Peyer's patch (tissue), 4 donors: ENCODE data around the gene CREG1. TPM values are rescaled to one million over a fixed set of nuclear protein-coding genes. Genes with fewer than 3 reads are reported as not detected.

Experiments used
- DNase-seq, 3 donors: peaks; one replicate each; pipeline ENCODE4 v3.0.0-alpha.2; 2017 to 2019
- H3K27ac ChIP-seq, 4 donors: fragments of 200-600 bp; sonication (generic); one replicate each; pipeline ENCODE4 v1.5.1; 2016 to 2019
- H3K27me3 ChIP-seq, 2 donors: fragments of 200-600 bp; sonication (generic); one replicate each; pipeline ENCODE4 v1.5.1; 2019
- H3K36me3 ChIP-seq, 3 donors: fragments of 200-600 bp; sonication (generic); one replicate each; pipeline ENCODE4 v1.5.1; 2016 to 2019
- H3K4me1 ChIP-seq, 4 donors: fragments of 200-600 bp; sonication (generic); one replicate each; pipeline ENCODE4 v1.5.1; 2016 to 2019
- H3K4me3 ChIP-seq, 4 donors: fragments of 200-600 bp; sonication (generic); 1 replicate in 3 of 4; 2 replicates in 1 of 4; pipeline ENCODE4 v1.5.1; 2016 to 2019; ENCODE audit warnings: mild to moderate bottlenecking in 1 of 4
- H3K9me3 ChIP-seq, 4 donors: fragments of 200-600 bp; sonication (generic); one replicate each; pipeline ENCODE4 v1.5.1; 2016 to 2019; ENCODE audit warnings: mild to moderate bottlenecking in 1 of 4
- CTCF ChIP-seq, 6 experiments: fragments of 450-650 bp in 4 of 6; fragments of 200-600 bp in 2 of 6; sonication (generic) in 1 of 6; IDR thresholded peaks; one replicate each; pipeline ENCODE4 v1.5.1; 2017 to 2019; ENCODE audit warnings: antibody characterized with exemption in 6 of 6, mild to moderate bottlenecking in 3 of 6, moderate library complexity in 1 of 6
- POLR2A ChIP-seq, 2 donors: fragments of 450-650 bp; IDR thresholded peaks; one replicate each; pipeline ENCODE4 v1.5.1; 2017; ENCODE audit warnings: antibody characterized with exemption in 2 of 2, mild to moderate bottlenecking in 2 of 2, moderate library complexity in 2 of 2
- total RNA-seq, 4 donors: library from RNA; depleted of rRNA; stranded (reverse); fragments of >200 nt; gene quantifications; one replicate each; pipeline ENCODE4 v1.1.0, GENCODE V29; 2016

Gene CREG1
- total RNA-seq, 4 donors from 2014 or later: 50.3 to 80.3 (median 67.6) TPM

DNA sequence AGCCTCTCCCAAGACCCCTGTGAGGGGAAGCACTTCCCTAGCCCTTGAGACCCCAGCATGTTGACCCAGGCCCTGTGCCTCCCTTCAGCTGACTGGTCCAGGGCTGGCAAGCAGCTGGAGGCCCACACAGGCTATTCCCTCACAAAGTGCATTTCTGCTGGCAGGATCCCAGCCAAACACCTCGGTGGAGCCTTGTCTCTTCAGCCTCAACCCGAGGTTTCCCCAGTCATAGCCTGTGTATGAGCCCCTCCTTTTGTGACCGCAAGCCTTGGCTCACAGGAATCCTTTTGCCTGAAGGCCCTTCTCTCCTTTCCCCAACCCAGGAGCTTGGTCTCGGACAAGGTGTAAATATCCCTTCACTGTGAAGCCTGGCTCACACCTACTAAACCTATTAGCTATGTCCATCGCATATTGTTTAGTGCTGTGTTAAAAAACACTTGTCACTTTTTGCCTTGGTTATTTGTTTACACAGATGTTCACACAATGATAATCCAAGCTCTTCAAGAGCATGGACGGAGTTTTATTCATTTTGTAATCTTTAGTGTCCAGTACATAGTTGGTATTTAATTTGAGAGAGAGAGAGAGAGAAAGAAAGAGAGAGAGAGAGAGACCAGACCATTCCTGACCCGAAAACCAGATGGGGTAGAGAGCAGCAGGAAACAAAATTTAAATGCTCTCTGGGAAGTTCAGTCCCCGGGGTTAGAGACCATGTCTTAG, 26.7 kb downstream of the CREG1 start:
- no peak overlapping the region for H3K4me3 ChIP-seq
- H3K9me3 ChIP-seq: no peaks in the 10 kb centered on the region
- no peak for TF ChIP-seq POLR2A (IDR thresholded peaks at IDR 0.05)
- no peak for TF ChIP-seq CTCF (IDR thresholded peaks at IDR 0.05)

GRCh38 chr1:167524651-167525050, 28.9 kb downstream of the CREG1 start:
- H3K27ac ChIP-seq: no peak overlapping the region
- H3K27me3 ChIP-seq: no peaks in the 10 kb centered on the region
- TF ChIP-seq POLR2A (IDR thresholded peaks at IDR 0.05): no peak
- no peak overlapping the region for H3K4me3 ChIP-seq
- DNase-seq: no peak
- no peaks in the 10 kb centered on the region for H3K36me3 ChIP-seq
- H3K4me1 ChIP-seq: no peaks in the 10 kb centered on the region
- no peaks in the 10 kb centered on the region for H3K9me3 ChIP-seq

More for the DNA sequence above, 26.7 kb downstream of the CREG1 start:
- Histone ChIP-seq H3K27ac (no peak overlapping the region), H3K4me1 (no peaks in the 10 kb centered on the region), H3K27me3 (no peaks in the 10 kb centered on the region), H3K36me3 (no peaks in the 10 kb centered on the region)
- DNase-seq: no peak

- Histone ChIP-seq H3K36me3 (no peaks in the 10 kb centered on the region), H3K4me3 (no peak overlapping the region), H3K27ac (no peak overlapping the region), H3K9me3 (no peaks in the 10 kb centered on the region), H3K27me3 (no peaks in the 10 kb centered on the region), H3K4me1 (no peaks in the 10 kb centered on the region)
- TF ChIP-seq CTCF (IDR thresholded peaks at IDR 0.05) (no peak), POLR2A (IDR thresholded peaks at IDR 0.05) (no peak)
- no peak for DNase-seq
Measured at GRCh38 chr1:167522246-167522645, 31.3 kb downstream of the CREG1 start.

DNA sequence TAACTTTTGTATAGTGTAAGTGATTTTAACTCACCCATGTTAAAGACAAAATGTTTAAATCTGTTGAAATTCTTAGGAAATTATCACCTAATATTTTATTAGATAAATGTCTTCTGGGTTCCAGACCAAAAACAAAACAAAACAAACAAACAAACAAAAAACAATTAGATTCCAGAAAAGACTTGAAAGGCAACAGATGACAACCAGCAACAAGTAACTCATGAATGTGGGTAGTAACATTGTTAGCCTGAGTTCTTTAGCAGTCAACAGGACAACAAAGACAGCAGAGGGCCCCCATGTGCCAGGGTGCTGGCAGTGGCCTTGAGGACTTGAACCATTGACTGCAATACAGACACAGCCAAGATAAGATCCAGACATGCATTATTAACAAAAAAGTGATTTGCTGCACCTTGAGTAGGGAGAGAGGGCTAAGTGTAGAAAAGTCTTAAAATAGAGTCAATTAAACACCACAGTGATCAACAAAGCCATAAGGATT, 32.8 kb downstream of the CREG1 start:
- no peak overlapping the region for H3K4me3 ChIP-seq
- H3K36me3 ChIP-seq: no peaks in the 10 kb centered on the region
- DNase-seq: no peak
- H3K4me1 ChIP-seq: no peaks in the 10 kb centered on the region
- H3K9me3 ChIP-seq: no peaks in the 10 kb centered on the region
- no peak overlapping the region for H3K27ac ChIP-seq
- no peaks in the 10 kb centered on the region for H3K27me3 ChIP-seq
- TF ChIP-seq POLR2A (IDR thresholded peaks at IDR 0.05) (no peak), CTCF (IDR thresholded peaks at IDR 0.05) (peak in 1 of 6 experiments; percentile 34)

GRCh38 chr1:167518331-167518700, 35.2 kb downstream of the CREG1 start, which contains the start of gene CD247:
Gene CD247, minus strand, starts transcription at chr1:167518529. Its CDS starts 64 bp downstream, at chr1:167518465.
- peak; percentile 22 to 30 for TF ChIP-seq POLR2A (IDR thresholded peaks at IDR 0.05)
- TF ChIP-seq CTCF (IDR thresholded peaks at IDR 0.05): peak in 2 of 6 experiments; percentile 5 to 13
- H3K36me3 ChIP-seq: no peaks in the 10 kb centered on the region
- H3K4me3 ChIP-seq: peak within 1 kb of the TSS; percentile 34 to 42 (median 34)
- H3K27me3 ChIP-seq: no peaks in the 10 kb centered on the region
- no peaks in the 10 kb centered on the region for H3K9me3 ChIP-seq
- peak in 2 of 3 donors; percentile 60 to 85 for DNase-seq
- no peaks in the 10 kb centered on the region for H3K4me1 ChIP-seq
- peak within 1 kb of the TSS; percentile 61 to 82 (median 66) for H3K27ac ChIP-seq

- Histone ChIP-seq H3K9me3 (no peaks in the 10 kb centered on the region), H3K36me3 (no peaks in the 10 kb centered on the region), H3K4me1 (no peaks in the 10 kb centered on the region), H3K4me3 (peak overlapping the region; percentile 34 to 42 (median 34)), H3K27me3 (no peaks in the 10 kb centered on the region), H3K27ac (peak overlapping the region; percentile 61 to 82 (median 66))
- DNase-seq: peak in 2 of 3 donors; percentile 34 to 75
- TF ChIP-seq CTCF (IDR thresholded peaks at IDR 0.05) (no peak), POLR2A (IDR thresholded peaks at IDR 0.05) (no peak)
Measured at GRCh38 chr1:167517535-167518330, 35.8 kb downstream of the CREG1 start.
